ENCODE measurements around the gene USP37. TPM values are rescaled to one million over a fixed set of nuclear protein-coding genes. Genes with fewer than 3 reads are reported as not detected.
A peak's percentile ranks its signal among the peaks of the same experiment; 100 is the strongest.

The USP37 gene
- total and polyA plus RNA-seq, 11 donors: 1.8 to 10.3 (median 5.8) TPM

DNA sequence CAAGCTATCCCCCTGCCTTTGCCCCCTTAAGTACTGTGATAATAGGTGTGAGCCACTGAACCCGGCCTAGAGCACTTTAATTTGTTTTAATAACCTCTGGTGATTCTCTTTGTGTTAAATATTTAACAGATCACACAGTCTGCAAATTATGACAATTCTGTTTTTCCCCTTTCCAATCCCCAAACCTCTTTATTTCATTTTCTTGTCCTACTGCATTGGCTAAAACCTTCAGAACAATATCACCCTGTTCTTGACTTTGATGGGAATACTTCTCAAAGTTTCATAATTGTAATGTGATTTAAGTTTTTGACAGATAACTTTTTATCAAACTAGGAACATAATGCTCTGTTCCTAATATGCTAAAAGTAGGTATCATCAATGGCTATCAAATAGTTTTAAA is 44.5 kb downstream of the USP37 start:
- Histone ChIP-seq H3K9me3 (peaks cover 0 to 11% (median 0%) of the 10 kb centered on the region in 12 donors), H3K27ac (no peak overlapping the region), H3K4me1 (no peaks in the 10 kb centered on the region), H3K4me3 (no peak overlapping the region), H3K36me3 (peaks cover 0 to 77% (median 55%) of the 10 kb centered on the region in 9 donors), H3K27me3 (no peaks in the 10 kb centered on the region)
- WGBS, 4 donors: 94 to 100% (median 98%) methylated on average over 1 of the region's 1 CpG
- no peak for ATAC-seq
- intact Hi-C loops (cut with DNase I): no loop called here
- TF ChIP-seq POLR2A (IDR thresholded peaks at IDR 0.05): no peak
- TF ChIP-seq, protein P1, sequence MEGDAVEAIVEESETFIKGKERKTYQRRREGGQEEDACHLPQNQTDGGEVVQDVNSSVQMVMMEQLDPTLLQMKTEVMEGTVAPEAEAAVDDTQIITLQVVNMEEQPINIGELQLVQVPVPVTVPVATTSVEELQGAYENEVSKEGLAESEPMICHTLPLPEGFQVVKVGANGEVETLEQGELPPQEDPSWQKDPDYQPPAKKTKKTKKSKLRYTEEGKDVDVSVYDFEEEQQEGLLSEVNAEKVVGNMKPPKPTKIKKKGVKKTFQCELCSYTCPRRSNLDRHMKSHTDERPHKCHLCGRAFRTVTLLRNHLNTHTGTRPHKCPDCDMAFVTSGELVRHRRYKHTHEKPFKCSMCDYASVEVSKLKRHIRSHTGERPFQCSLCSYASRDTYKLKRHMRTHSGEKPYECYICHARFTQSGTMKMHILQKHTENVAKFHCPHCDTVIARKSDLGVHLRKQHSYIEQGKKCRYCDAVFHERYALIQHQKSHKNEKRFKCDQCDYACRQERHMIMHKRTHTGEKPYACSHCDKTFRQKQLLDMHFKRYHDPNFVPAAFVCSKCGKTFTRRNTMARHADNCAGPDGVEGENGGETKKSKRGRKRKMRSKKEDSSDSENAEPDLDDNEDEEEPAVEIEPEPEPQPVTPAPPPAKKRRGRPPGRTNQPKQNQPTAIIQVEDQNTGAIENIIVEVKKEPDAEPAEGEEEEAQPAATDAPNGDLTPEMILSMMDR (IDR thresholded peaks at IDR 0.05): no peak
- no peak for DNase-seq

DNA sequence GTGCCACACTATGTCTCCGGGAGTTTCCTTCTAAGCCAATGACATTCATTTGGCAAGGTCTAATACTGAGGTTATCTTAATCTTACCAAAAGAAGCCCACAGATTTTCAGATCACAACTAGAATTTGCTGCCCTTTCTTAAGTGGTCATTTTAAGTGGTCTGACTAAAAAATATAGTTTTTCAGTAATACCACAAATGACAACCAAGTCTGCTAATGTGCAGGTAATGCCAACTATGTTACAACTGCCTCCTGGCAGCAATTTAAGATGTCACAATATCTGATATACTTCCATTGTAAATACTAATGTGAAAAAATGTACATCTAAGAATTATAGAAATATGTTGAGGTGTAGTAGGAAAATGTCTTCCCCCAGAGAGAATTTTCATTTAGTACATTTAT is 49.3 kb downstream of the USP37 start:
- no peak for DNase-seq
- no peaks in the 10 kb centered on the region for H3K27me3 ChIP-seq
- H3K4me1 ChIP-seq: no peaks in the 10 kb centered on the region
- 96 to 98% (median 97%) methylated on average over 1 of the region's 1 CpG for WGBS, 4 donors
- ATAC-seq: no peak
- H3K27ac ChIP-seq: no peak overlapping the region
- TF ChIP-seq, protein P1 (IDR thresholded peaks at IDR 0.05): no peak
- TF ChIP-seq POLR2A (IDR thresholded peaks at IDR 0.05): no peak
- H3K4me3 ChIP-seq: no peak overlapping the region
- intact Hi-C loops (cut with DNase I): no loop called here
- H3K36me3 ChIP-seq: peaks cover 0 to 32% (median 12%) of the 10 kb centered on the region in 9 donors
- H3K9me3 ChIP-seq: peaks cover 0 to 10% (median 0%) of the 10 kb centered on the region in 12 donors

DNA sequence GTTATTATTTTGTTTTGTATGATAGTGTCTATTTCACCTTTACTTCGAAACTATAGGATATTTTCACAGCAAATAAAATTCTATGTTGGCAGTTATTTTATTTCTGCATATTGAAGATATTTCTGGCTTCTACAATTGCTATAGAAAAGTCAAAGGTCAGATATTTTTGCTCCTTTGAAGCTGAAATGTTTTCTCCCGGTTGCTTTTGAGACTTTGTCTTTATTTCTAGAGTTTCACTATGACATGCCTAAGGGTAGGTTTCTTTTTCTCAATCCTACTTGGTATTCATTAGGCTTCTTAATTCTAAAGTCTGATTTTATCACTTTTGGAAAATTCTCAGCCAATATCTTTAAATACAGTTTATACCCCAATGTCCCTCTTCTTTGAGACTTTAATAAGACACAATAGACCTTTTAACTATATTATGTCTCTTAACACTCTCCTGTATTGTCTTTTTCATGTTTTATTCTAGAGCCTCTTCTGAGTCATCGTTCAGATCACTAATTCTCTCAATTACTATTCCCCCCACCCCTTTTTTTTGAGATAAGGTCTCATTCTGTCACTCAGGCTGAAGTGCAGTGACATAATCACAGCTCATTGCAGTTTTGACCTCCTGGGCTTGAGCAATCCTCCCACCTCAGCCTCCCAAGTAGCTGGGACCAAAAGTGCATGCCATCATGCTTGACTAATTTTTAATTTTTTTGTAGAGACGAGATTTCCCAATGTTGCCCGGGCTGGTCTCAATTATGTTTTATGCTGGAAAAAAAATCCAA is 50.5 kb downstream of the USP37 start:
- TF ChIP-seq, protein P1 (IDR thresholded peaks at IDR 0.05): no peak
- TF ChIP-seq POLR2A (IDR thresholded peaks at IDR 0.05): no peak
- no peaks in the 10 kb centered on the region for H3K27me3 ChIP-seq
- H3K9me3 ChIP-seq: peaks cover 0 to 5% (median 0%) of the 10 kb centered on the region in 12 donors
- H3K27ac ChIP-seq: no peak overlapping the region
- 89 to 90% (median 89%) methylated on average over 5 of the region's 5 CpGs for WGBS, 4 donors
- no peaks in the 10 kb centered on the region for H3K4me1 ChIP-seq
- no peak overlapping the region for H3K4me3 ChIP-seq
- ATAC-seq (no peak), DNase-seq (no peak)
- intact Hi-C loops (cut with DNase I): no loop called here
- peaks cover 0 to 27% (median 6%) of the 10 kb centered on the region in 9 donors for H3K36me3 ChIP-seq

DNA sequence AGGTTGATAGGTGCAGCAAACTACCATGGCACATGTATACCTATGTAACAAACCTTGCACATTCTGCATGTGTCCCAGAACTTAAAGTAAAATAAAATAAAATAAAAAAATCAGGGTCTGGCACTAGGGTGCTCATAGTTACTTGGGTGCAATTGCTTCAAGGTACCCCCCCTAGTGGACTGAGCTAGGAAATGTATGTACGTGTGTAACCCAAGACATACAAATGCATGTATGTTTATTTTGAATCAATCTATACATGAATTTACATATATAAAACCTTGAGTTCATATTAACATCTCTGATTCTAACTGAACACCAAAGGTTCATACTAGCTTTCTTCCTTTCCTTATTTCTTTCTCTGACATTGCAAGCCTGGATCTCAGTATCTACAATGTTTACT is 51.5 kb downstream of the USP37 start:
- Histone ChIP-seq H3K36me3 (peaks cover 0 to 19% (median 6%) of the 10 kb centered on the region in 9 donors), H3K4me3 (no peak overlapping the region), H3K27ac (no peak overlapping the region), H3K9me3 (peaks cover 0 to 5% (median 0%) of the 10 kb centered on the region in 12 donors), H3K27me3 (no peaks in the 10 kb centered on the region), H3K4me1 (no peaks in the 10 kb centered on the region)
- DNase-seq: no peak
- WGBS, 4 donors: 86 to 92% (median 90%) methylated on average over 1 of the region's 1 CpG
- TF ChIP-seq, protein P1 (IDR thresholded peaks at IDR 0.05): peak in 8 of 12 donors; percentile 10 to 45 (median 28)
- TF ChIP-seq POLR2A (IDR thresholded peaks at IDR 0.05): no peak
- no peak for ATAC-seq
- intact Hi-C loops (cut with DNase I): no loop called here

Data from heart left ventricle (tissue), 16 donors.